ENCODE data around the gene CORIN.

CORIN gene

DNA sequence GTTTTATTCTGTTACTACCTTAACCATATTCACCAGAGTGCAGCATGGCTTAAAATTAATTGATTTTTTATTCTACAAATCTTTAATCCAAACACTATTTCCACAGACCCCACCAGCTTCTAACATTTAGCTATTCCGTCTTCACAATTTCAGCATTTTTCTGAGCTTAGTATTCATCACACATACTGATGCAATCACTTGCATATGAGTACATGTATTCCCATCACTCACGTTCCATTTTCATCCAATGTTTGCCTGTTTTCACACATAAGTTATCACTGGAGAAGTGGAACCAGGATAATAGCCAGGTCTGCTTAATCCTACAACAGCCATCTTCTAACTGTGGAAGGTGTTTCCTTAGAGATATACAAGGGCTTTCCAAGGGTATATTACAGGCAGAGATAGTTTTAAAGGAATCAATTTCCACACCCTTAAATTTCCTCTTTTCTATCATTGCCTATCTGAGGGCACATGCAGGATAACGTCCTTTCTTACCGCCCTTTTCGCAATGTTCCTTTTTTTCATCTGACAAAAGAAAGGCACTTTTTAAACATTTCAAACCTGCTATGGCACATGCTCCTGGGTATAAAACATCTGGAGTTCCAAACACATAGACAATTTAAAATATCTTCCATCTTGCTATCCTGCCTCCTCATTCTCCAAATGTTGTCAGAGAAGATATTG is 115.8 kb downstream of the CORIN start:
- Histone ChIP-seq H3K27ac (no peak overlapping the region), H3K4me3 (ENCODE audit: low read depth in 1 of 2, low read length in 1 of 2) (no peak overlapping the region), H3K9me3 (no peaks in the 10 kb centered on the region), H3K36me3 (no peaks in the 10 kb centered on the region), H3K4me1 (ENCODE audit: control insufficient read depth in 1 of 2, insufficient read depth in 1 of 2, low read depth in 1 of 2, low read length in 1 of 2) (peaks cover 27 to 41% of the 10 kb centered on the region in 2 experiments), H3K27me3 (no peaks in the 10 kb centered on the region)
- no peak for TF ChIP-seq CTCF (IDR thresholded peaks at IDR 0.05)

DNA sequence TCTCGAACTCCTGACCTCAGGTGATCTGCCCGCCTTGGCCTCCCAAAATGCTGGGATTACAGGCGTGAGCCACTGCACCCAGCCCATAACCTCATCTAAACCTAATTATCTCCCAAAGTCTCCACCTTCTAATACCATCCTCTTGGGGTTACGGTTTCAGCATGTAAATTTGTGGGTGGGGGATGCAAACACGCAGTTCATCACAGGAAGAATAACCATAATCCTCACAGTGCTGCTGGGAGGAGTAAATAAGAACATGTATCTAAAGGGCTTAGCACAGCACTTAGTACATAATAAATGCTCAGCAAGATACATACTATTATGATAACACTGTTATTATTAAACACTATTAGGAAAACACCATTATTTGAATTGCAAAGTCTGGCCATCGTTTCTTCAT is 116.4 kb downstream of the CORIN start:
- peaks cover 27 to 41% of the 10 kb centered on the region in 2 experiments for H3K4me1 ChIP-seq (ENCODE audit: control insufficient read depth in 1 of 2, insufficient read depth in 1 of 2, low read depth in 1 of 2, low read length in 1 of 2)
- no peak for TF ChIP-seq CTCF (IDR thresholded peaks at IDR 0.05)
- no peaks in the 10 kb centered on the region for H3K9me3 ChIP-seq
- no peak overlapping the region for H3K4me3 ChIP-seq (ENCODE audit: low read depth in 1 of 2, low read length in 1 of 2)
- no peaks in the 10 kb centered on the region for H3K36me3 ChIP-seq
- no peak overlapping the region for H3K27ac ChIP-seq
- H3K27me3 ChIP-seq, result no peaks in the 10 kb centered on the region

GRCh38 chr4:47720787-47721186 is 117.1 kb downstream of the CORIN start:
- H3K9me3 ChIP-seq, result no peaks in the 10 kb centered on the region
- no peak for TF ChIP-seq CTCF (IDR thresholded peaks at IDR 0.05)
- no peak overlapping the region for H3K27ac ChIP-seq
- H3K27me3 ChIP-seq, result no peaks in the 10 kb centered on the region
- peaks cover 31 to 47% of the 10 kb centered on the region in 2 experiments for H3K4me1 ChIP-seq (ENCODE audit: control insufficient read depth in 1 of 2, insufficient read depth in 1 of 2, low read depth in 1 of 2, low read length in 1 of 2)
- no peak overlapping the region for H3K4me3 ChIP-seq (ENCODE audit: low read depth in 1 of 2, low read length in 1 of 2)
- no peaks in the 10 kb centered on the region for H3K36me3 ChIP-seq

- no peaks in the 10 kb centered on the region for H3K9me3 ChIP-seq
- H3K4me1 ChIP-seq (ENCODE audit: control insufficient read depth in 1 of 2, insufficient read depth in 1 of 2, low read depth in 1 of 2, low read length in 1 of 2), result peaks cover 38 to 55% of the 10 kb centered on the region in 2 experiments
- H3K36me3 ChIP-seq, result no peaks in the 10 kb centered on the region
- H3K27ac ChIP-seq, result no peak overlapping the region
- no peaks in the 10 kb centered on the region for H3K27me3 ChIP-seq
- TF ChIP-seq CTCF (IDR thresholded peaks at IDR 0.05), result no peak
- no peak overlapping the region for H3K4me3 ChIP-seq (ENCODE audit: low read depth in 1 of 2, low read length in 1 of 2)
These were observed 118.3 kb downstream of the CORIN start for GRCh38 chr4:47719576-47719975.

GRCh38 chr4:47718696-47719095 is 119.2 kb downstream of the CORIN start:
- TF ChIP-seq CTCF (IDR thresholded peaks at IDR 0.05), result no peak
- H3K4me3 ChIP-seq (ENCODE audit: low read depth in 1 of 2, low read length in 1 of 2), result no peak overlapping the region
- no peaks in the 10 kb centered on the region for H3K9me3 ChIP-seq

More at GRCh38 chr4:47718696-47719095, 119.2 kb downstream of the CORIN start:
- Histone ChIP-seq H3K27me3 (no peaks in the 10 kb centered on the region), H3K36me3 (no peaks in the 10 kb centered on the region), H3K27ac (no peak overlapping the region), H3K4me1 (ENCODE audit: control insufficient read depth in 1 of 2, insufficient read depth in 1 of 2, low read depth in 1 of 2, low read length in 1 of 2) (peaks cover 38 to 55% of the 10 kb centered on the region in 2 experiments)
